Ovary (tissue), 9 donors: Measurements from ENCODE around the gene TMEM250. TPM values are rescaled to one million over a fixed set of nuclear protein-coding genes. Genes with fewer than 3 reads are reported as not detected.

Source experiments
- DNase-seq, 5 donors: peaks; one replicate each; pipeline ENCODE4 v3.0.0-alpha.2; 2019 to 2020
- H3K27ac ChIP-seq, 2 donors: fragments of 200-600 bp; one replicate each; pipeline versions ENCODE4 v1.5.1 to v1.8.0; 2019 to 2022
- H3K27me3 ChIP-seq: fragments of 200-600 bp; one replicate; pipeline ENCODE4 v1.8.0; 2022
- H3K36me3 ChIP-seq: fragments of 200-600 bp; sonication (generic); one replicate; pipeline ENCODE4 v1.5.1; 2019
- H3K4me1 ChIP-seq: one replicate; pipeline ENCODE4 v1.8.1; 2013; ENCODE audit warnings: mild to moderate bottlenecking, moderate library complexity; ENCODE audit not compliant: insufficient read depth
- H3K4me3 ChIP-seq: fragments of 200-600 bp; sonication (generic); one replicate; pipeline ENCODE4 v1.5.1; 2017
- H3K9me3 ChIP-seq, 2 donors: fragments of 200-600 bp in 1 of 2; sonication (generic) in 1 of 2; one replicate each; pipeline versions ENCODE4 v1.5.1 to v1.8.1; 2013 to 2019; ENCODE audit warnings: mild to moderate bottlenecking in 1 of 2, moderate library complexity in 1 of 2
- CTCF ChIP-seq, 3 donors: fragments of 450-650 bp in 2 of 3; fragments of 200-600 bp in 1 of 3; IDR thresholded peaks; one replicate each; pipeline versions ENCODE4 v1.5.1 to v1.8.0; 2016 to 2022; ENCODE audit warnings: antibody characterized with exemption in 3 of 3, mild to moderate bottlenecking in 1 of 3
- EP300 ChIP-seq: sonication (generic); formaldehyde crosslinking; IDR thresholded peaks from one replicate; pipeline ENCODE4 v1.6.1; 2017; ENCODE audit warnings: antibody characterized with exemption
- POLR2A ChIP-seq: fragments of 450-650 bp; IDR thresholded peaks from one replicate; pipeline ENCODE4 v1.6.1; 2017; ENCODE audit warnings: antibody characterized with exemption, mild to moderate bottlenecking, moderate library complexity
- WGBS, 3 donors: extraction: QIAGEN DNeasy Blood & Tissue Kit in 1 of 3; methylation state at CpG; one replicate each; pipeline versions ENCODE4 v1.1.5 to v1.1.7; 2013 to 2017; 5-methylcytosine and 5-hydroxymethylcytosine counted together
- intact Hi-C, 4 donors: fragments of 100-400 bp; cut with DNase I; formaldehyde crosslinking; loops; one replicate each; pipeline versions ENCODE4 v1.11.0 to v1.15.1; 2022 to 2023
- polyA plus RNA-seq, 2 donors: library from polyadenylated mRNA; stranded (reverse); fragments of 200-250 nt in 1 of 2; fragments of 350-450 nt in 1 of 2; fragmentation: Illumina TruSeq in 1 of 2; extraction: RNeasy Lipid Tissue Mini Kit (QIAGEN cat#74804) in 1 of 2; gene quantifications; one replicate each; pipeline ENCODE4 v1.2.3, GENCODE V29; 2013 to 2014
- total RNA-seq, 7 donors: library from RNA; depleted of rRNA in 2 of 7; stranded (reverse); fragments of >200 nt in 2 of 7; fragmentation: NEBNext Ultra II Directional in 3 of 7; extraction: Animal tissue kit (Norgen Biotek cat#: 25700) in 3 of 7; gene quantifications; one replicate each; pipeline versions ENCODE4 v1.1.0 to v1.2.4, GENCODE V29; 2016 to 2023
- donor health status: DM: no; HTN: no; CAD: no; lungs with moderate emphysema.
- donor health status: DM: no; HTN: no; CAD: no.
- donor health status: Bipolar disorder and iron deficiency.
- donor health status: DM: yes; HTN: yes; CAD: no.
- donor health status: DM: no; HTN: no; CAD: no.
- donor health status: DM: yes; HTN: yes; CAD: no.

The TMEM250 gene
- total and polyA plus RNA-seq, 9 donors, result 3.7 to 35.2 (median 24.8) TPM

GRCh38 chr9:136096505-136097001, 22.1 kb downstream of the TMEM250 start:
- Histone ChIP-seq H3K4me1 (peaks cover 11% of the 10 kb centered on the region), H3K9me3 (no peaks in the 10 kb centered on the region), H3K36me3 (no peaks in the 10 kb centered on the region), H3K4me3 (no peak overlapping the region), H3K27ac (no peak overlapping the region), H3K27me3 (no peaks in the 10 kb centered on the region)
- 78 to 90% (median 81%) methylated on average over 5 of the region's 5 CpGs for WGBS, 3 donors
- no peak for DNase-seq
- TF ChIP-seq EP300, result no peak
- TF ChIP-seq POLR2A, result no peak
- no peak for TF ChIP-seq CTCF (IDR thresholded peaks at IDR 0.05)
- intact Hi-C loops, result no loop called here

- WGBS, 3 donors, result 0 to 2% (median 1%) methylated on average over 38 to 142 of the region's 143 CpGs
- intact Hi-C loops, result no loop called here
Measured at GRCh38 chr9:136095070-136096058, 23.3 kb downstream of the TMEM250 start, which contains the start of gene NACC2. Gene NACC2 (minus strand): TSS chr9:136095289. CDS start chr9:136050521, 44,768 bp downstream.

GRCh38 chr9:136093995-136094881, 24.4 kb downstream of the TMEM250 start:
- Histone ChIP-seq H3K9me3 (no peaks in the 10 kb centered on the region), H3K27ac (peak overlapping the region; percentile 91 to 96), H3K4me3 (peak overlapping the region; percentile 83), H3K36me3 (no peaks in the 10 kb centered on the region), H3K27me3 (no peaks in the 10 kb centered on the region), H3K4me1 (peaks cover 14% of the 10 kb centered on the region)
- intact Hi-C loops, result no loop called here
- peak; percentile 82 to 89 (median 84) for DNase-seq
- TF ChIP-seq CTCF (IDR thresholded peaks at IDR 0.05), result no peak
- TF ChIP-seq POLR2A, result peak; percentile 37
- no peak for TF ChIP-seq EP300
- 4 to 5% (median 4%) methylated on average over 50 to 74 of the region's 74 CpGs for WGBS, 3 donors

More at GRCh38 chr9:136095070-136096058, 23.3 kb downstream of the TMEM250 start, which contains the start of gene NACC2:
- no peak for TF ChIP-seq CTCF (IDR thresholded peaks at IDR 0.05)
- TF ChIP-seq POLR2A, result no peak
- TF ChIP-seq EP300, result no peak
- H3K27me3 ChIP-seq, result no peaks in the 10 kb centered on the region
- H3K4me1 ChIP-seq, result peaks cover 14% of the 10 kb centered on the region
- DNase-seq, result peak; percentile 70 to 82 (median 72)
- peak within 1 kb of the TSS; percentile 91 to 96 for H3K27ac ChIP-seq
- H3K9me3 ChIP-seq, result no peaks in the 10 kb centered on the region
- H3K4me3 ChIP-seq, result peak within 1 kb of the TSS; percentile 83
- H3K36me3 ChIP-seq, result no peaks in the 10 kb centered on the region
